Stimulated activated CD8-positive, alpha-beta memory T cell treated with anti-CD3 and anti-CD28 coated beads, Interleukin-7, amount 100 ng/mL, for 4 hours (primary cell): ENCODE data around the gene SENP3.
A peak's percentile ranks its signal among the peaks of the same experiment; 100 is the strongest.
"Not testable (repeated sequence)": the region's sequence is repeated elsewhere in the genome, so short reads cannot be mapped to it uniquely, and the experiment has no call there.

ENCODE experiments used
- DNase-seq, 2 donors: peaks; one replicate each; pipeline ENCODE4 v3.0.0-alpha.2; 2020; ENCODE audit warnings: low read depth in 2 of 2

SENP3 gene

DNA sequence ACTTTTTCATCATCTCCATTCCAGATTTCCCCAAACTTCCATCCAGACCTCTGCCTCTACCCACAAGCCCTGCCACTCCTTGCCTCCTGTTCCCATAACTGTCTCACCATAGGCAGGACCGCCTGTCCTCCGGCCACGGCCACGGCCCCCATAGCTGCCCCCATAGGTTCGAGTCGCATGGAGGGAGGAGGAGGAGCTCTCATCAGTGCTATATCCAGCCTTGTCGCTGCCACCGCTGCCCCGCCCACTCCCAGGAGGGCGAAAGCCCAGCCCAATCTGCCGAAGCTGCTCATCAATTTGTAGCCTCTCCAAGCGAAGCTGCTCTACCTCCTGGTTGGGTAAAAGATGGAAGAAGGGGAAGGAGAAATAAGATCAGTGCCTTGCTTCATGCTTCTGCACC lies 31.6 kb downstream of the SENP3 start:
- no peak for DNase-seq

DNA sequence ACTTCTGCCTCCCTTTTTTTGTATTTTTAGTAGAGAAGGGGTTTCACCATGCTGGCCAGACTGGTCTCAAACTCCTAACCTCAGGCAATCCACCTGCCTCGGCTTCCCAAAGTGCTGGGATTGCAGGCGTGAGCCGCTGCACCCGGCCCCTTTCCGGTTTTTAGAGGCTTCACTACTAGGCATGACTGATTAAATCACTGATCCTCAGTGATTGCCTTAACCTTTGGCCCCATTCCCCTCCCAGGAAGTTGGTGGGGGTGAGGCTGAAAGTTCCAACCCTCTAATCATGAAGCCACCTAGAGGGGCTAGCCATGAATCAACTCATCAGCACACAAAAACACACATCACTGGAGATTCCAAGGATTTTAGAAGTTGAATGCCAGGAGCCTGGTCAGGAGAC lies 35.8 kb downstream of the SENP3 start:
- not testable (repeated sequence) for DNase-seq

DNA sequence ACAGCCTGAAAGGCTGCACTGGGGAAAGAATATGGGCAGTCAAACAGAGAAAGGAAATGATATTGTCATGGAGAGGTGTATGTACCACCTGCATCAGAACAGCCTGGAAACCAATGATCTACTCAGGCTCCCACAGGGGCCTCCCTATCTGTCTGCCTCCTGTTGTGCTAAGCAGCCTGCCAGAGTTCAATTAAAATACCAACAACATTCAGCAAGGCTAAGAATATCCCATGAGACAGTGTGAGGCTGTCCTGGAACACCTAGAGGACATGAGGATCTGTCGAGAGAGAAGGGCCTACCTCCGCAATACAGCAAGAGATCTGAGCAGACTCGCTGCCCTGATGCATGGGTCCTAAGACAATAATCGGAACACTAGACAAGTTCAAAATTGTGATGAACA lies 44.6 kb downstream of the SENP3 start:
- DNase-seq = no peak

DNA sequence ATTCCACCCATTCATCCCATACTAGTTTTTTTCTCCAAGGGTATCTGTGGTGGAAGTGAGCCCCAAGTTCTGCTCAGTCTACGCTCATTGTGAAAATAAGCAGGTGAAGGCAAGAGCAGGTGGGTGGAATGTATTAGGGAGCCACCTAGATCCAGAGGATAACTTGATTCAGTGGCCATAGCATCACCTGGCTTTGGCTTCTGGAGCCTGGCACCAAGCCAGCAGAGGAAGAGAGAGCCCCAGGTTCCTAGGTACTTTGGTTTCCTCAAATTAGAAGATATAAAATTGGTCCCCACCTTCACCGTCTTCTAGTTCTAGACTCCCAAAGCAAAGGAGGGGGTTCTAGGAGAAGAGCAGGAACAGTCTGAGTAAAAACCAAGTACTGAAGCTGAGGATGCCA lies 48.9 kb downstream of the SENP3 start:
- DNase-seq = no peak

DNA sequence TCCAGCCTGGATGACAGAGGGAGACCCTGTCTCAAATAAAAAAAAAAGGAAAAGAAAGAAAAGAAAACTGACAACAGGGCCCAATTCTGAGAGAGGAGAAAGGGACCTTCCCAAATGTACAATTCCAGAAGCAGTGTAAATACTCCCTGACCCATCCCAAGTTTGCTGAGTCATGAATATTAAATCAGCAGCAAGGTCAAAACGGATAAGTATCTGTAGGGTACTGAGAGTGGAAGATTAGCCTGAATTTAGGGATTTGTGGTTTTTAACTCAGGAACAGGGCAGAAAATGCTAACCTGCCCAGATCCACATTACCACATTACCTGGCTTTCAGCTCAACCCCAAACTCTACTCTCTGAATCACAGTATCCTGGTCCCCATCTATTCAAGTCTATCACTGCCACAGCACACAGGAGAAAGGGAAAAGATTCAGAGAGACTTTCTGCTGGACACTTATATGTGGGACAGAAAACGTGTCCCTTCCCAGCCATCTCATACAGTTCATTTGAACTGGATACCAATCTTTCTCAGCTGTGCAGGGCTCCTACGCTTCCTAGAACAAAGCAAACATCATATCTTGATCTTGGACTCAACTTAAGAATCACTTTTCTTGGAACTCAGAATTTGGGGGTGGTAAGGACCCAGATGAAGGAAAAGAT lies 50.0 kb downstream of the SENP3 start:
- DNase-seq = no peak

DNA sequence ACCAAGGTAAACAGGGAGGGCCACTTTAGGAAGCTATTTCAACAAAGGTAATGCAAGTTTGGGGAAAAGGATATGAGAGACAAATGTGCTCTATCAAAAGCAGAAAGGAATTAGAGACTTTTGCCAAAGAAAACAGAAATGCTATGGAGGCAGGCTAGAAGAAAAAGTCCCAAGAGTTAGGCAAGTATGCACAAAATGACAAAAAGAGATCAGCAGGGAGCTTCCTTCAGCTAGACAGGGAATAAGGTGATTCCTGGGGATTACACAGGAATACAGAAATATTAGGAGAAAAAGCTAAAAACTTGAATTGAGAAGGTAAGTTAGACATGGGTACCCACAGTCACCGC lies 50.5 kb downstream of the SENP3 start:
- no peak for DNase-seq

DNA sequence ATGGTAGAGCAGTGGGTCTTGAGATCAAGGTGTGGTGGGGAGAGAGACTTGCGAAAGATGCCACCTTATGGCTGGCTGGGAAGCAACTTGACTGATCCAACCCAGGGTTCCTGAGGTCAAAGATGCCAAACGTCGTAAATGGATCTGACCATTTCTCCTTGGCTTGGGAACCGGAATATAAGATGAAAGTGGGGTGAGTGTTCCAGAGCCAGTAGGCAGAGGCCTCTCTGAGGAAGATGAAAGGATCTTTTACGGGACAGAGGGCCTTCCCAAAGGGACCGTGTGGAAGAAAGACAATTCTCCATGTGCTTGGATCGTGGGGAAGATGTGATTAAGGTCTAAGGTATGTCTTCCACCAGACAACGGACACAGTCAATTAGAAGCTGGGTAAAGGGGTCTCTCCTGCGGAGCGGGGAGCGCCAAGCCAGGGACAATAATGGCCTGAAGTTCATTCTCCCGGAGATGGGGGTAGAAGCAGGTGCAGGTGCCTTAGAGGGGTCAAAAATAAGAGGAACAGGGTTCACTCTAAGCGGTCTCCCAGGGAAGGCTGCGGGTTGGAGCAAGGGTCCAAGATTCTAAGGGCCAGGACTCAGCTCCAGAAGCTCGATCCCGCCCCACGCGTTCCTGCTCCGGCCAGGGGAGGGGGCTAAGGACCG lies 52.2 kb downstream of the SENP3 start:
- no peak for DNase-seq

DNA sequence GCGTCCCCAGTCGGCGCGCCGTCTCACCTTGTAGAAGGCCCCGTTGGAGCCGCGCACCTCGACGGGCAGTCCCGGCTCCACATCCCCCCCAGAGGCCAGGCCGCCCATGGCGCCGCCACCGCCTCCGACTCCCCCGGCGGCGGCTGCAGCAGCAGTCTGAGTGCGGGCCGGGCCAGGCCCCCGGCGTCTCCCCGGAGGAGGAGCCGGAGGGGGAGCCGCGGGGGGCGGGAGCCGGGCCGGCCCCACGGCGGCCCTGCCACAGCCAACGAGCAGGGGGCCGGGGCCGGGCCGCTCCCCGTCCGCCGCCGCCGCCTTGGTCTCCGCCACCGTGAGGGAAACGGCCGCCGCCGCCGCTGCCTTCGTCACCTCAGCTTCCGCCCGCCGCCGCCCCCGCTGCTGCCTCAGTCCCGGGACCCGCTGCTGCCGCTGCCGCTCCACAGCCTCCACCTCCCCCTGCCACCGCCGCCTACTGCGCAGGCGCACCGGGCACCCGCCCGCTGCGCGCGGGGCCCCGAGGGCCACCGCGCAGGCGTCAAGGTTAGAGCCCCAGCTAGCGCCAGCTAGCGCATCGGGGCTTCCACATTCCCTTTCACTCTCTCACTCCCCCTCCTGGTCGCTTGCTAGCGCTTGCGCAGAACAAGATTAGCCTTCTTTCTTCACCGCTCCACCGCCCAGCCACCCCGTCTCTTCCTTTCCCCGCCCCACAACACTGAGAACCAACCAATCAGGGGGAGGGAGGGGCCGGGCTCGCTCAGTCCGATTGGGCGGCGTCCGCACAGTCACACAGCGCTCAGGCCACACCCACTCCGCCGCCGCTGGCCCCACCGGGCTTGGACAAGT lies 52.9 kb downstream of the SENP3 start, which contains the start of gene FXR2:
TSS of gene FXR2 (minus strand) at position 473 of the 840 bp plus-strand sequence. CDS start at position 108, 365 bp downstream.
- peak; percentile 99 for DNase-seq

DNA sequence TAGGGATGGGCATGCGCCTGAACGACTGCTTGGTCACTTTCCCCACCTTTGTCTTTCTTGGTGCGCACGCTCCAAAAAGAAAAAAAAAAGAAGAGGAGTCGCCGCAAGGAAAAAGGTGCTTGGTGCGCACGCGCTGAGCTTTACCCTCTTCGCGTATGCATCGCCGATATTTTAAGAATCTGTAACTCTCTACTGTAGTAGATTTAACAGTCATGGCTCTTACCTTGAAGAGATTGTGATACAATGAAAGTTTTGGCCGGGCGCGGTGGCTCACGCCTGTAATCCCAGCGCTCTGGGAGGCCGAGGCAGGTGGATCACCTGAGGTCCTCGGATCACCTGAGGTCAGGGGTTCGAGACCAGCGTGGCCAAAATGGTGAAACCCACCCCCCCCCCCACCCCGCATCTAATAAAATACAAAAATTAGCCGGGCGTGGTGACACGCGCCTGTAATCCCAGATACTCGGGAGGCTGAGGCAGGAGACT lies 53.6 kb downstream of the SENP3 start:
- no peak for DNase-seq

DNA sequence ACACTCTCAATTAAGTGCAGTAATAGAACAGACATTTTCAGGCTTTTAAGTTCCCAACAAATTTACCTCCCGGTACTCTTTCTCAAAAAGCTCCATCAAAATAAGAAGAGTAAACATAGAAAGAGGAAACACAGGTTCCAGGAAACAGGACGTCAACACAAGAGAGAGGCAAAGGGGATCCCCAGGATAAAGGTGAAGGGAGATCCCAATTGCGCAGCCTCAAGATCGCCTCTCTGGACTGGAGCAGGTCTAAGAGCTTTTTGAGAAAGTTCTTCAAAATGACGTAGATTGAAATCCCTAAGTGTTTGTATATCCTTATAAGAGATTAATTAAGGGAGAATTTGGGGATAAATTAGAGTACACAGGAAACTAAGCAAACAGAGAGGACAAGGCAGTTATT lies 56.9 kb downstream of the SENP3 start:
- DNase-seq = no peak

DNA sequence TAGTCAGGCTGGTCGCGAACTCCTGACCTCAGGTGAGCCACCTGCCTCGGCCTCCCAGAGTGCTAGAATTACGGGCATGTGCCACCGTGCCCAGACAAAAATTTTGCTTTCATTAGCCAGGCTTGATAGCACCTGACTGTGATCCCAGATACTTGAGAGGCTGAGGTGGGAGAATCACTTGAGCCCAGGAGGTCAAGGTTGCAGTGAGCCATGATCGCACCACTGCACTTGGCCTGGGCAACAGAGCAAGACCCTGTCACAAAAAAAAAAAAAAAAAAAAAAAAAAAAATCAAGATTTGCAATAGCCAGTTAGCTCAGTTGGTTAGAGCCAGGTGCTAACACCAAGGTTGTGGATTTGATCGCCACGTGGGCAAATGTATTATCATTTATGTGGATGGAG lies 59.1 kb downstream of the SENP3 start:
- no peak for DNase-seq
